GM12891 (cell line): ENCODE measurements around the gene PSMD5.

Experiments
- PAX5 ChIP-seq: IDR thresholded peaks from 2 replicates; pipeline ENCODE4 v1.6.1; 2011; ENCODE audit warnings: low read length, moderate library complexity, mild to moderate bottlenecking; ENCODE audit not compliant: insufficient read depth, severe bottlenecking
- POLR2A ChIP-seq: IDR thresholded peaks from 2 replicates; pipeline ENCODE4 v1.6.1; 2011; ENCODE audit warnings: low read depth, low read length, control low read depth
- POLR2AphosphoS5 ChIP-seq: IDR thresholded peaks from 2 replicates; pipeline ENCODE4 v1.6.1; 2011; ENCODE audit warnings: low read depth, low read length, control low read depth
- SPI1 ChIP-seq: IDR thresholded peaks from 2 replicates; pipeline ENCODE4 v1.6.1; 2011; ENCODE audit warnings: low read depth, low read length, control low read depth
- TAF1 ChIP-seq: IDR thresholded peaks from 2 replicates; pipeline ENCODE4 v1.6.1; 2011; ENCODE audit warnings: low read depth, low read length, control low read depth

DNA sequence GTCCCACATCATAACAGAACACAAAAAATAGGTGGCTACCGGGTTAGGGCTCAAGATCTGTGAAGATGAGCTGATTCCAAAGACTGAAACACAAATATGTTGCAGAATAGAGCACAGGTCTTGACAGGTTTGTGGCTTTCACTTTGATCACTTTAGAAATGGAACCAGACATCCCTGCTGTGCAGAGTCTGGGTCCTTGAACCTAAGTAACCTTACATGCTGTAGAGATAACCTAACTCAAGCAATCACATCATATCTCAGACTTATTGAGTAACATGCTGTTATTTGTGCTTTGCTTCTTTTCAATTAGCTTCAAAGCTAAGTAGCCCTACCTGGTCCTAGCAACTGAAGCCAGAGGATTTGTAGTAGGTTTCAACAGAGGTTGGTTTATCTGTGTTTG lies 73.8 kb downstream of the PSMD5 start:
- TF ChIP-seq TAF1 (no peak), POLR2A (no peak), POLR2AphosphoS5 (no peak), SPI1 (no peak), PAX5 (no peak)
